ENCODE measurements around the gene ADSS1. TPM values are rescaled to one million over a fixed set of nuclear protein-coding genes. Genes with fewer than 3 reads are reported as not detected.

The ADSS1 gene
- total RNA-seq, 1 experiment from 2014 or later: 0.52 TPM

DNA sequence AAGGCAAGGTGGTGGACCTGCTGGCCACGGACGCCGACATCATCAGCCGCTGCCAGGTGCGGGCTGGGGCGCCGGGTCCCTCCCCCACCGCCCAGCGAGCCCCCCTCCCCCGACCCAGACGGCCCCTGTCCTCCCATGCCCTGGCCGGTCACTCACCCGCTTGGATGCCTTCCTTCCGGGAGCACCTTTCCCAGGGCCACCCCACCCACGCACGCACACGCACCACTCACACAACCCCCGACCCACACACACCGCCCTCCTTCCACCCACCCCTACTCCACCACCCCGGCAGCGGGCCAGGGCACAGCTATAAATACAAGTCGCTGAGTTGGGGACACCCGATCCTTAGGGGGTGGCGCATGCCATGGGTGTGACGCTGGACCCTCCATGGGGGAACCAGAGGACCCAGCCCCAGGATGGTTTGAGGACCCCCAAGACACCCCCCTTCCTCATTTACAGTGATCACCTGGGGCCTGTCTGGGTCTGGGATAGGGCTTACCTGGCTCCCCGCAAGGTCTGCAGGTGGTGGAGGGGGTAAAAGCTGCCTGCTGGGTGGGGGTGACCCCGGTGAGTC lies 465 bp downstream of the ADSS1 start:
- H3K9me3 ChIP-seq (ENCODE audit: low read depth, low read length, poor library complexity, severe bottlenecking): no peaks in the 10 kb centered on the region
- CTCF ChIA-PET: no interaction called here
- no peak for DNase-seq (ENCODE audit: low spot score)
- H3K4me1 ChIP-seq (ENCODE audit: insufficient read depth, low read length, poor library complexity, severe bottlenecking): peaks cover 9% of the 10 kb centered on the region
- no peak overlapping the region for H3K27ac ChIP-seq (ENCODE audit: low read depth, low read length, poor library complexity, severe bottlenecking)
- POLR2A ChIA-PET (ENCODE audit: low non-redundant PET): interaction anchor here (0.6 kb wide), 1 partner anchor 102 kb away, joined by 3 read pairs; no protein-coding TSS in a partner anchor
- no TSS peak for BruUV-seq (replicated peaks)
- intact Hi-C loops (cut with micrococcal nuclease; ENCODE audit: unreplicated experiment): no loop called here
- no peaks in the 10 kb centered on the region for H3K36me3 ChIP-seq (ENCODE audit: insufficient read depth, low read length, poor library complexity, severe bottlenecking)
- peak overlapping the region; percentile 40 for H3K4me3 ChIP-seq (ENCODE audit: low read depth, low read length, poor library complexity, severe bottlenecking)
- H3K27me3 ChIP-seq (replicated peaks; ENCODE audit: insufficient read depth, low read depth, low read length, poor library complexity): no peaks in the 10 kb centered on the region
- TF ChIP-seq EZH2 (IDR thresholded peaks at IDR 0.05; ENCODE audit: borderline replicate concordance, low read depth, low read length, poor library complexity, severe bottlenecking): no peak

GRCh38 chr14:104724981-104725771 lies 1.1 kb downstream of the ADSS1 start:
- peak; percentile 33 for DNase-seq (ENCODE audit: low spot score)
- Histone ChIP-seq H3K9me3 (ENCODE audit: low read depth, low read length, poor library complexity, severe bottlenecking) (no peaks in the 10 kb centered on the region), H3K27me3 (replicated peaks; ENCODE audit: insufficient read depth, low read depth, low read length, poor library complexity) (no peaks in the 10 kb centered on the region), H3K4me1 (ENCODE audit: insufficient read depth, low read length, poor library complexity, severe bottlenecking) (peaks cover 9% of the 10 kb centered on the region), H3K27ac (ENCODE audit: low read depth, low read length, poor library complexity, severe bottlenecking) (no peak overlapping the region), H3K4me3 (ENCODE audit: low read depth, low read length, poor library complexity, severe bottlenecking) (peak overlapping the region; percentile 40), H3K36me3 (ENCODE audit: insufficient read depth, low read length, poor library complexity, severe bottlenecking) (no peaks in the 10 kb centered on the region)
- TF ChIP-seq, protein P1, sequence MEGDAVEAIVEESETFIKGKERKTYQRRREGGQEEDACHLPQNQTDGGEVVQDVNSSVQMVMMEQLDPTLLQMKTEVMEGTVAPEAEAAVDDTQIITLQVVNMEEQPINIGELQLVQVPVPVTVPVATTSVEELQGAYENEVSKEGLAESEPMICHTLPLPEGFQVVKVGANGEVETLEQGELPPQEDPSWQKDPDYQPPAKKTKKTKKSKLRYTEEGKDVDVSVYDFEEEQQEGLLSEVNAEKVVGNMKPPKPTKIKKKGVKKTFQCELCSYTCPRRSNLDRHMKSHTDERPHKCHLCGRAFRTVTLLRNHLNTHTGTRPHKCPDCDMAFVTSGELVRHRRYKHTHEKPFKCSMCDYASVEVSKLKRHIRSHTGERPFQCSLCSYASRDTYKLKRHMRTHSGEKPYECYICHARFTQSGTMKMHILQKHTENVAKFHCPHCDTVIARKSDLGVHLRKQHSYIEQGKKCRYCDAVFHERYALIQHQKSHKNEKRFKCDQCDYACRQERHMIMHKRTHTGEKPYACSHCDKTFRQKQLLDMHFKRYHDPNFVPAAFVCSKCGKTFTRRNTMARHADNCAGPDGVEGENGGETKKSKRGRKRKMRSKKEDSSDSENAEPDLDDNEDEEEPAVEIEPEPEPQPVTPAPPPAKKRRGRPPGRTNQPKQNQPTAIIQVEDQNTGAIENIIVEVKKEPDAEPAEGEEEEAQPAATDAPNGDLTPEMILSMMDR (conservative IDR thresholded peaks at IDR 0.05; ENCODE audit: low read depth, low read length): no peak; the same call in 1 of the 2 replicates
- TF ChIP-seq EZH2 (IDR thresholded peaks at IDR 0.05; ENCODE audit: borderline replicate concordance, low read depth, low read length, poor library complexity, severe bottlenecking): no peak
- intact Hi-C loops (cut with micrococcal nuclease; ENCODE audit: unreplicated experiment): no loop called here
- ChIA-PET CTCF (interaction anchor here (0.6 kb wide), 1 partner anchor 628 kb away, joined by 4 read pairs; no protein-coding TSS in a partner anchor), POLR2A (ENCODE audit: low non-redundant PET) (no interaction called here)
- no TSS peak for BruUV-seq (replicated peaks)

GRCh38 chr14:104725772-104726548 lies 1.9 kb downstream of the ADSS1 start:
- intact Hi-C loops (cut with micrococcal nuclease; ENCODE audit: unreplicated experiment): no loop called here

More at GRCh38 chr14:104725772-104726548, 1.9 kb downstream of the ADSS1 start:
- ChIA-PET CTCF (interaction anchor here (0.6 kb wide), 1 partner anchor 629 kb away, joined by 4 read pairs; no protein-coding TSS in a partner anchor), POLR2A (ENCODE audit: low non-redundant PET) (interaction anchor here (0.6 kb wide), 1 partner anchor 48 kb away, joined by 3 read pairs; no protein-coding TSS in a partner anchor)
- Histone ChIP-seq H3K36me3 (ENCODE audit: insufficient read depth, low read length, poor library complexity, severe bottlenecking) (no peaks in the 10 kb centered on the region), H3K9me3 (ENCODE audit: low read depth, low read length, poor library complexity, severe bottlenecking) (no peaks in the 10 kb centered on the region), H3K4me3 (ENCODE audit: low read depth, low read length, poor library complexity, severe bottlenecking) (no peak overlapping the region), H3K27ac (ENCODE audit: low read depth, low read length, poor library complexity, severe bottlenecking) (no peak overlapping the region), H3K27me3 (replicated peaks; ENCODE audit: insufficient read depth, low read depth, low read length, poor library complexity) (no peaks in the 10 kb centered on the region), H3K4me1 (ENCODE audit: insufficient read depth, low read length, poor library complexity, severe bottlenecking) (peaks cover 9% of the 10 kb centered on the region)
- BruUV-seq (replicated peaks): no TSS peak
- TF ChIP-seq, protein P1 (conservative IDR thresholded peaks at IDR 0.05; ENCODE audit: low read depth, low read length): no peak
- TF ChIP-seq EZH2 (IDR thresholded peaks at IDR 0.05; ENCODE audit: borderline replicate concordance, low read depth, low read length, poor library complexity, severe bottlenecking): no peak
- no peak for DNase-seq (ENCODE audit: low spot score)
